ENCODE data around the gene KLF1. TPM values are rescaled to one million over a fixed set of nuclear protein-coding genes. Genes with fewer than 3 reads are reported as not detected.

Gene KLF1
- total and polyA plus RNA-seq, 2 of the 8 experiments (the other 6 are each of a cell fraction or from before 2014, with no cell fraction given): 0.84 to 0.91 TPM

DNA sequence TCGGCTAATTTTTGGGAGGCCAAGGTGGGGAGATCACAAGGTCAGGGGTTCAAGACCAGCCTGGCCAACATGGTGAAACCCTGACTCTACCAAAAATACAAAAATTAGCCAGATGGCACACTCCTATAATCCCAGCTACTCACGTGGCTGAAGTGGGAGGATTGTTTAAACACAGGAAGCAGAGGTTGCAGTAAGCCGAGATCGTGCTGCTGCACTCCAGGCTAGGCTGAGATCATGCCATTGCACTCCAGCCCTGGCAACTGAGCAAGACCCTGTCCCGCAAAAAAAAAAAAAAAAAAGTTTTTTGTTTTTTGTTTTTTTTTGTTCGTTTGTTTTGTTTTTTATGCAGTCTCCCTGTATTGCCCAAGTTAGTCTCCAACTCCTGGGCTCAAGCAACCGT is 27.5 kb downstream of the KLF1 start:
- H3K9me3 ChIP-seq (ENCODE audit: insufficient read depth in 2 of 2, low read depth in 1 of 2, low read length in 1 of 2): no peaks in the 10 kb centered on the region
- no peaks in the 10 kb centered on the region for H3K27me3 ChIP-seq (replicated peaks in 1 of 4; ENCODE audit: control insufficient read depth in 3 of 4, extremely low read depth in 1 of 4, insufficient read depth in 3 of 4, low read length in 3 of 4)
- no peak overlapping the region for H3K4me2 ChIP-seq (ENCODE audit: insufficient read depth in 1 of 2, low read depth in 2 of 2, low read length in 2 of 2)
- H2BK120ac ChIP-seq (replicated peaks; ENCODE audit: low read depth, low read length): no peak overlapping the region
- no peak overlapping the region for H2BK5ac ChIP-seq (ENCODE audit: low read depth, low read length)
- no peak for FAIRE-seq
- H3K27ac ChIP-seq (ENCODE audit: low read depth, low read length): no peak overlapping the region
- H4K20me1 ChIP-seq (replicated peaks in 1 of 2; ENCODE audit: control insufficient read depth in 1 of 2, insufficient read depth in 2 of 2, low read length in 2 of 2): peaks cover 0 to 1% of the 10 kb centered on the region in 2 experiments
- H3K56ac ChIP-seq (replicated peaks; ENCODE audit: insufficient read length, low read depth, low read length): no peak overlapping the region
- H4K91ac ChIP-seq (replicated peaks; ENCODE audit: insufficient read length, low read length): no peak overlapping the region
- no peaks in the 10 kb centered on the region for H3K23me2 ChIP-seq (ENCODE audit: low read depth, low read length)
- no peak overlapping the region for H3K18ac ChIP-seq (ENCODE audit: extremely low read depth, low read length)
- POLR2A ChIA-PET (ENCODE audit: partially characterized antibody): interaction anchor here (1.2 kb wide), 1 partner anchor 17 kb away, joined by 3 read pairs; no protein-coding TSS in a partner anchor
- no peak overlapping the region for H3K14ac ChIP-seq (ENCODE audit: insufficient read length)
- no peak overlapping the region for H3K4me3 ChIP-seq (ENCODE audit: extremely low read depth in 1 of 4, insufficient read depth in 2 of 4, low read depth in 3 of 4, low read length in 4 of 4)
- no peak overlapping the region for H2BK15ac ChIP-seq (ENCODE audit: low read length)
- no peak overlapping the region for H3K23ac ChIP-seq (ENCODE audit: insufficient read length)
- no peak overlapping the region for H2BK20ac ChIP-seq (ENCODE audit: low read length)
- WGBS, 2 experiments (ENCODE audit: extremely low coverage in 1 of 2, insufficient coverage in 1 of 2, insufficient read length in 1 of 2, insufficient replicate concordance in 2 of 2, low coverage in 1 of 2, low lambda C conversion rate in 2 of 2, missing lambda C conversion rate in 1 of 2): 90% methylated on average over 7 of the region's 7 CpGs; no CpG with 5 or more reads in 1 of the 2 experiments
- no peak overlapping the region for H2AFZ ChIP-seq (ENCODE audit: low read length)
- no peak overlapping the region for H2BK12ac ChIP-seq (ENCODE audit: low read depth, low read length)
- no peak overlapping the region for H4K5ac ChIP-seq (ENCODE audit: insufficient read length, low read depth, low read length)
- no peaks in the 10 kb centered on the region for H3K79me2 ChIP-seq (ENCODE audit: control insufficient read depth in 1 of 2, insufficient read depth in 2 of 2, low read length in 2 of 2)
- H2AK5ac ChIP-seq (ENCODE audit: low read depth, low read length): no peak overlapping the region
- H3K4me1 ChIP-seq (replicated peaks in 1 of 4; ENCODE audit: control insufficient read depth in 3 of 4, insufficient read depth in 4 of 4, low read length in 3 of 4): no peaks in the 10 kb centered on the region
- no peak overlapping the region for H3K9ac ChIP-seq (replicated peaks in 1 of 4; ENCODE audit: extremely low read depth in 1 of 4, low read depth in 3 of 4, low read length in 3 of 4)
- no peak overlapping the region for H4K8ac ChIP-seq (ENCODE audit: extremely low read depth, insufficient read depth, low read length)
- peaks cover 0 to 11% (median 3%) of the 10 kb centered on the region in 4 experiments; a peak in 2 of 8 replicates for H3K36me3 ChIP-seq (ENCODE audit: control insufficient read depth in 2 of 4, insufficient read depth in 4 of 4, low read length in 3 of 4)
- H3K79me1 ChIP-seq (ENCODE audit: low read depth, low read length): no peaks in the 10 kb centered on the region
- CTCF ChIA-PET (ENCODE audit: partially characterized antibody): interaction anchor here (0.8 to 7.9 kb wide), 2 partner anchors 13 to 20 kb away, joined by 6 to 48 read pairs; no protein-coding TSS in a partner anchor
- no peak for DNase-seq (ENCODE audit: low read depth in 1 of 2, low spot score in 2 of 2)
- H3K4ac ChIP-seq (replicated peaks; ENCODE audit: insufficient read length, low read depth, low read length): no peak overlapping the region
- TF ChIP-seq MAFK (IDR thresholded peaks at IDR 0.05; ENCODE audit: low read depth, low read length): no peak
- no peak for TF ChIP-seq CREB1 (IDR thresholded peaks at IDR 0.05)
- no peak for TF ChIP-seq CHD2 (IDR thresholded peaks at IDR 0.05; ENCODE audit: low read length)
- no peak for TF ChIP-seq ZNF274 (IDR thresholded peaks at IDR 0.05; ENCODE audit: borderline replicate concordance, extremely low read depth, low read length)
- no peak for TF ChIP-seq SUZ12 (IDR thresholded peaks at IDR 0.05; ENCODE audit: low read length)
- TF ChIP-seq TBP (IDR thresholded peaks at IDR 0.05; ENCODE audit: low read depth, low read length): no peak
- TF ChIP-seq BACH1 (IDR thresholded peaks at IDR 0.05; ENCODE audit: low read length): no peak
- no peak for TF ChIP-seq SP2 (IDR thresholded peaks at IDR 0.05; ENCODE audit: low read length)
- no peak for TF ChIP-seq JUN (IDR thresholded peaks at IDR 0.05; ENCODE audit: low read depth, low read length)
- TF ChIP-seq RAD21 (IDR thresholded peaks at IDR 0.05 in 1 of 2, conservative IDR thresholded peaks at IDR 0.05 in 1 of 2; ENCODE audit: low read depth in 2 of 2, low read length in 2 of 2): no peak
- no peak for TF ChIP-seq TAF7 (optimal IDR thresholded peaks at IDR 0.05; ENCODE audit: borderline replicate concordance, low read depth, low read length)
- no peak for TF ChIP-seq ATF2 (IDR thresholded peaks at IDR 0.05; ENCODE audit: low read length)
- no peak for TF ChIP-seq CEBPB (IDR thresholded peaks at IDR 0.05; ENCODE audit: low read depth, low read length)
- no peak for TF ChIP-seq RFX5 (IDR thresholded peaks at IDR 0.05; ENCODE audit: borderline replicate concordance, low read depth, low read length)

All from H1 (cell line).